Endodermal cell (in vitro differentiated cells): ENCODE data around the gene MRPS12. TPM values are rescaled to one million over a fixed set of nuclear protein-coding genes. Genes with fewer than 3 reads are reported as not detected.

ENCODE experiments used
- DNase-seq: peaks from one replicate; pipeline ENCODE4 v3.0.0-alpha.2; 2017
- H3K27ac ChIP-seq: 2 replicates; pipeline ENCODE4 v1.5.1; 2013; ENCODE audit warnings: mild to moderate bottlenecking, low read depth, low read length, moderate library complexity
- H3K27me3 ChIP-seq: 2 replicates; pipeline ENCODE4 v1.6.1; 2013; ENCODE audit warnings: mild to moderate bottlenecking, low read length, moderate library complexity; ENCODE audit not compliant: insufficient read depth, control insufficient read depth, poor library complexity, severe bottlenecking
- H3K36me3 ChIP-seq: 2 replicates; pipeline ENCODE4 v1.7.0; 2013; ENCODE audit warnings: mild to moderate bottlenecking, low read length, moderate library complexity; ENCODE audit not compliant: control insufficient read depth, insufficient read depth
- H3K4me1 ChIP-seq: one replicate; pipeline ENCODE4 v1.7.0; 2013; ENCODE audit warnings: low read length; ENCODE audit not compliant: control insufficient read depth, insufficient read depth
- H3K4me3 ChIP-seq: 2 replicates; pipeline ENCODE4 v1.5.1; 2013; ENCODE audit warnings: mild to moderate bottlenecking, low read length, moderate library complexity
- H3K9ac ChIP-seq: 2 replicates; pipeline ENCODE4 v1.6.1; 2013; ENCODE audit warnings: mild to moderate bottlenecking, low read length, moderate library complexity; ENCODE audit not compliant: poor library complexity, severe bottlenecking; ENCODE audit errors: extremely low read depth
- H3K9me3 ChIP-seq: 2 replicates; pipeline ENCODE4 v1.6.1; 2013; ENCODE audit warnings: mild to moderate bottlenecking, low read length, moderate library complexity; ENCODE audit not compliant: control insufficient read depth
- H3K27ac Mint-ChIP-seq: 2 replicates; pipeline ENCODE4 v1.8.0; 2020; ENCODE audit warnings: mixed read lengths
- H3K27me3 Mint-ChIP-seq: 2 replicates; pipeline ENCODE4 v1.8.0; 2021; ENCODE audit warnings: mild to moderate bottlenecking, mixed read lengths; ENCODE audit not compliant: insufficient read depth
- H3K36me3 Mint-ChIP-seq: 2 replicates; pipeline ENCODE4 v1.8.0; 2020; ENCODE audit warnings: low read depth, mixed read lengths
- H3K4me1 Mint-ChIP-seq: 2 replicates; pipeline ENCODE4 v1.8.0; 2020; ENCODE audit warnings: mixed read lengths
- H3K4me3 Mint-ChIP-seq: 2 replicates; pipeline ENCODE4 v1.8.0; 2020; ENCODE audit warnings: mild to moderate bottlenecking, moderate library complexity, mixed read lengths
- H3K9me3 Mint-ChIP-seq: 2 replicates; pipeline ENCODE4 v1.8.0; 2020; ENCODE audit warnings: mild to moderate bottlenecking, mixed read lengths
- CTCF ChIP-seq: fragments of 200-600 bp; sonication (generic); conservative IDR thresholded peaks from 2 replicates; pipeline ENCODE4 v1.5.0; 2021; ENCODE audit warnings: antibody characterized with exemption, mild to moderate bottlenecking
- WGBS, 2 experiments: methylation state at CpG; one replicate each; pipeline versions ENCODE4 v1.1.5 to v1.1.7; 2013; ENCODE audit warnings: missing lambda C conversion rate in 2 of 2, mixed read lengths in 1 of 2; ENCODE audit not compliant: insufficient coverage in 1 of 2, insufficient read length in 1 of 2; 5-methylcytosine and 5-hydroxymethylcytosine counted together
- total RNA-seq, 2 donors: library from RNA; stranded (reverse); fragmentation: NEBNext Ultra II Directional in 1 of 2; extraction: Animal tissue kit (Norgen Biotek cat#: 25700) in 1 of 2; gene quantifications; 2 replicates in 1 of 2; 3 replicates in 1 of 2; pipeline ENCODE4 v1.2.1, GENCODE V29; 2021

Gene MRPS12
- total RNA-seq, 2 donors from 2014 or later: 37.5 to 38.3 TPM

- 81 to 100% methylated on average over 1 to 2 of the region's 2 CpGs for WGBS, 2 experiments
- H3K4me3 ChIP-seq: no peak overlapping the region
- no peak for TF ChIP-seq CTCF
Measured at GRCh38 chr19:38941979-38942378, 11.2 kb downstream of the MRPS12 start.

GRCh38 chr19:38942471-38943181 is 11.9 kb downstream of the MRPS12 start:
- Histone ChIP-seq H3K27ac (no peak overlapping the region), H3K36me3 (peaks cover 15% of the 10 kb centered on the region), H3K9ac (no peak overlapping the region), H3K4me1 (no peaks in the 10 kb centered on the region), H3K27me3 (no peaks in the 10 kb centered on the region), H3K4me3 (no peak overlapping the region), H3K9me3 (no peaks in the 10 kb centered on the region)
- H3K27me3 Mint-ChIP-seq: peaks cover 9% of the 10 kb centered on the region
- peaks cover 11% of the 10 kb centered on the region for H3K4me1 Mint-ChIP-seq
- no peak overlapping the region for H3K27ac Mint-ChIP-seq
- no peak for DNase-seq
- no peak for TF ChIP-seq CTCF
- 92 to 94% methylated on average over 12 to 19 of the region's 20 CpGs for WGBS, 2 experiments
- no peak overlapping the region for H3K4me3 Mint-ChIP-seq
- peaks cover 25% of the 10 kb centered on the region for H3K36me3 Mint-ChIP-seq
- H3K9me3 Mint-ChIP-seq: no peaks in the 10 kb centered on the region

More at GRCh38 chr19:38941979-38942378, 11.2 kb downstream of the MRPS12 start:
- Histone ChIP-seq H3K9me3 (no peaks in the 10 kb centered on the region), H3K4me1 (no peaks in the 10 kb centered on the region), H3K36me3 (peaks cover 12% of the 10 kb centered on the region), H3K9ac (no peak overlapping the region), H3K27ac (no peak overlapping the region), H3K27me3 (no peaks in the 10 kb centered on the region)
- H3K27me3 Mint-ChIP-seq: peaks cover 10% of the 10 kb centered on the region
- H3K36me3 Mint-ChIP-seq: peaks cover 22% of the 10 kb centered on the region
- peaks cover 11% of the 10 kb centered on the region for H3K4me1 Mint-ChIP-seq
- H3K4me3 Mint-ChIP-seq: no peak overlapping the region
- no peak overlapping the region for H3K27ac Mint-ChIP-seq
- DNase-seq: no peak
- H3K9me3 Mint-ChIP-seq: peaks cover 1% of the 10 kb centered on the region

GRCh38 chr19:38944981-38945506 is 14.3 kb downstream of the MRPS12 start:
- Histone ChIP-seq H3K9me3 (no peaks in the 10 kb centered on the region), H3K27ac (no peak overlapping the region), H3K4me3 (no peak overlapping the region), H3K4me1 (no peaks in the 10 kb centered on the region), H3K27me3 (no peaks in the 10 kb centered on the region), H3K9ac (no peak overlapping the region), H3K36me3 (peaks cover 15% of the 10 kb centered on the region)
- 96 to 100% methylated on average over 1 to 11 of the region's 12 CpGs for WGBS, 2 experiments
- no peak overlapping the region for H3K4me3 Mint-ChIP-seq
- no peak for TF ChIP-seq CTCF
- H3K27ac Mint-ChIP-seq: no peak overlapping the region
- peak; percentile 73 for DNase-seq
- peaks cover 33% of the 10 kb centered on the region for H3K36me3 Mint-ChIP-seq
- H3K27me3 Mint-ChIP-seq: peaks cover 11% of the 10 kb centered on the region
- peaks cover 4% of the 10 kb centered on the region for H3K4me1 Mint-ChIP-seq
- peaks cover 6% of the 10 kb centered on the region for H3K9me3 Mint-ChIP-seq
